Stimulated activated CD4-positive, alpha-beta T cell treated with anti-CD3 and anti-CD28 coated beads, Interleukin-1b, Interleukin-23, amount 100 ng/mL, for 1 hour (primary cell): ENCODE data around the gene SPANXN2.
"Not testable (repeated sequence)": the region's sequence is repeated elsewhere in the genome, so short reads cannot be mapped to it uniquely, and the experiment has no call there.

Experiments used
- DNase-seq, 2 donors: peaks; one replicate each; pipeline ENCODE4 v3.0.0-alpha.2; 2020; ENCODE audit warnings: low read depth in 2 of 2

Gene SPANXN2

GRCh38 chrX:143720652-143721051 is at the start of gene SPANXN2:
TSS of gene SPANXN2 (minus strand) at chrX:143720752. CDS start at chrX:143720668, 84 bp downstream.
- not testable (repeated sequence) for DNase-seq

- DNase-seq, result no peak
Observed at GRCh38 chrX:143768976-143769375, 48.4 kb upstream of the SPANXN2 start.

GRCh38 chrX:143767789-143768188 is 47.2 kb upstream of the SPANXN2 start:
- not testable (repeated sequence) for DNase-seq

GRCh38 chrX:143757887-143758286 is 37.3 kb upstream of the SPANXN2 start:
- DNase-seq, result no peak

GRCh38 chrX:143757375-143757774 is 36.8 kb upstream of the SPANXN2 start:
- DNase-seq, result no peak

GRCh38 chrX:143754183-143754582 is 33.6 kb upstream of the SPANXN2 start:
- DNase-seq, result no peak

GRCh38 chrX:143733866-143734265 is 13.3 kb upstream of the SPANXN2 start:
- no peak for DNase-seq

- DNase-seq, result no peak
Observed at GRCh38 chrX:143726296-143726695, 5.7 kb upstream of the SPANXN2 start.

GRCh38 chrX:143701460-143701859 is 19.1 kb downstream of the SPANXN2 start:
- DNase-seq, result no peak

GRCh38 chrX:143694885-143695284 is 25.7 kb downstream of the SPANXN2 start:
- DNase-seq, result no peak

- DNase-seq, result no peak
Observed at GRCh38 chrX:143683486-143683885, 37.1 kb downstream of the SPANXN2 start.

GRCh38 chrX:143674926-143675325 is 45.6 kb downstream of the SPANXN2 start:
- no peak for DNase-seq

GRCh38 chrX:143669395-143669794 is 51.2 kb downstream of the SPANXN2 start:
- no peak for DNase-seq

- no peak for DNase-seq
Observed at GRCh38 chrX:143664302-143664701, 56.2 kb downstream of the SPANXN2 start.

- no peak for DNase-seq
Observed at GRCh38 chrX:143663755-143664154, 56.8 kb downstream of the SPANXN2 start.
